Activated naive CD4-positive, alpha-beta T cell (primary cell): ENCODE results near the gene UBASH3A.
"Not testable (repeated sequence)": the region's sequence is repeated elsewhere in the genome, so short reads cannot be mapped to it uniquely, and the experiment has no call there.

Source experiments
- DNase-seq, 4 experiments: peaks; one replicate each; lab custom pipeline; 2025; lab: John Stamatoyannopoulos, UW

The UBASH3A gene

DNA sequence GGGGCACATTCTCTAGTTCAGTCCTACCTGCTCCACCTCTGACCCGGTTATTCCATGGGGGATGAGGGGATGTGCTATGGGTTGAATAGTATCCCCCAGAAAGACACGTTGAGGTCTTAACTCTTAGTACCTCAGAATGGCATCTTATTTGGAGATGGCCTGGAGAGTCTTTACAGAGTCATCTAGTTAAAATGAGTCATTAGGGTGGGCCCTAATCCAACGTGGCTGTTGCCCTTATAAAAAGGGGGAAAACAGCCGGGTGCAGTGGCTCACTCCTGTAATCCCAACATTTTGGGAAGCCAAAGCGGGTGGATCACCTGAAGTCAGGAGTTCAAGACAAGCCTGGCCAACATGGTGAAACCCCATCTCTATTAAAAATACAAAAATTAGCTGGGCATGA lies 13.5 kb upstream of the UBASH3A start:
- DNase-seq: no peak

DNA sequence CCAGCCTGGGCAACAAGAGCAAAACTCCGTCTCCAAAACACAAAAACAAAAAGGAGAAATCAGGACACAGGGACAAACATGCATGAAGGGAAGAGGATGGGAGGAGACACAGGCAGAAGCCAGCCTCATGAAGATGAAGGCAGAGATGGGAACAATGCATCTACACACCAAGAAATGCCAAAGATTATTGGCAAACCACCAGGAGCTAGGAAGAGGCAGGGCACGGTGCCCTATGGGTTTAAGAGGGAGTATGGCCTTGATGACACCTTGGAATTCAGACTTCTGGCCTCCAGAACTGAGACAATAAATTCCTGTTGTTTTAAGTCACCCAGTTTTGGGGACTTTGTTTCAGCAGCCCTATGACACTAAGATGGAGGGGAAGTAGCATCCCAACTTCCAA lies 13.0 kb upstream of the UBASH3A start:
- no peak for DNase-seq

DNA sequence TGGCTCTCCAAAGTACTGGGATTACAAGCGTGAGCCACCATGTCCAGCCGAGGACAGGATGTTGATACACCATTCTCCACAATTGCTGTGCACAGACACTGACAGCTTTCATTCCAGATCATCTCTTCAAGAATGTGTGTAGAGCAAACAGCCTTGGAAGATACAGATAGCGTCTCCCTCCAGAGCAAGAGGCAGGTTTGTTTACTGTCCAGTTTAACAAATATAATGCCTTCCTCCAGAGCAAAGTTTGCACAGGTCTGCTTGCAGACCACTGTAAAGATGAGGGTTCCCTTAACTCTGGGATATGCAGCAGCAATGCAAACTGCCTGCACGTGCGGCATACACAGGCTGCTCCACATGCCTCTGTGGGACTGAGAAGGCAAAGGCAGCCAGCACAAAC lies 12.4 kb upstream of the UBASH3A start:
- DNase-seq: no peak

DNA sequence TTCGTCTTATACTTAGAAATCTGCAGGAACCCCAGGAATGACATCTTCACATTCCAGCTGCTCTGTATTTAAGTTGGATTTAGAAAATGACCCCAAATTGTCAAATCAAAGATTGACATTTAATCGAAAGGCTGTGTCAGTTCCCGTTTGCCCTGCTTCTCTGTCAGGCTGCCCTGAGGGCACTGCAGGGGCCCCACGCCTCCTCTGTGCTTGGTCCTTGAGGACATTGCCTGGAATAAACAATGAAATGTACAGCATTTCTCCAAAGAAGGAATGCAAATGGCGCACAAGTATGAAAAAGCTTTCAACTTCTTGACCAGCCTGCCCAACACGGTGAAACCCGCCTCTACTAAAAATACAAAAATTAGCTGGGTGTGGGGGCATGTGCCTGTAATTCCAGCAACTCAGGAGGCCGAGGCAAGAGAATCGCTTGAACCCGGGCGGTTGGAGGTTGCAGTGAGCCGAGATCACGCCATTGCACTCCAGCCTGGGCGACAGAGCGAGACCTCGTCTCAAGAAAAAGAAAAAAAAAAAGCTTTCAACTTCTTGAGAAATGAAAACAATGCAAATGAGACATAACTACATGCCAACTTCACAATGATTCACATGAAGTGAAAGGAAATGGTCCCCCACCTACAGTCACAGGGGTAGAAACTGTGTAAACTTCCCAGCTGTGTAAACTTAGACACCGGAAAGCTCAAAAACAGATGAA lies 10.8 kb upstream of the UBASH3A start:
- no peak for DNase-seq

DNA sequence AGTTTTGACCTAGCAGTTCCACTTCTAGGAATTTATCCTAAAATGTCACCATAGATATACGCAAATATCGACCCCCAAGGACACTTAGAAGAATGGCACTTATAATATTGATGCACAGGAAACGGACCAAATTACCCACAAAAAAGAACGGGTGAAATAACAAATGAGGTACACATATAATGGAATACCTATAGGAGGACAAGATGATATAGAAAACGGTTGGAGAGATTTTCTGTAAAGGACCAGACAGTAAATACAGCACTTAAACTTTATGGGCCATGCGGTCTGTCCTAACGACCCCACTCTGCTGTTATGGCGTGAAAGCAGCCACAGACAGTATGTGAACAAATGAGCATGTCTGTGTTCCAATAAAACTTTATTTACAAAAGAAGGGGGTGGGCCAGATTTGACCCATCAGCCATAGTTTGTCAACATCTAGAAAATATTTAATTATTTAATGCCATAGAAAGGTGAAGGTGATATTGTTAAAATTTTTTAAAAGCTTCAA lies 10.2 kb upstream of the UBASH3A start:
- DNase-seq: no peak

DNA sequence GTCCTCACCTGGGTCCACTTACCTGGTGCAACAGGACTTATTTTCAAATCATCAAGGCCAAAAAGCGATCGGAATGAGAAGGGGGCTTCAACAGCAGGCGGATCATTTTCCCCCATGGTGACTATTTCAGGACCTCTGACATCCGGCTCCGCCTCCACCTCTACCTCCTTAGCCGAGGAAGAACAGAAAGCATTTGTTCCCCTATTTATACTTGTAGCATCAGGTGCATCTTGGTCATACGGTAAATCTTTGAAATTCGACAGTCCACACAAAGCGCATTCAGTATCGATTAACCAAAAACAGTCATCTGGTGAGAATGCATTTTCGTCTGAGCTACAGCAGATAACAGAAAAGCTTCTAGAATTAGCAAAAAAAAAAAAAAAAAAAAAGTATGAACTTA lies 8.4 kb upstream of the UBASH3A start:
- no peak for DNase-seq

DNA sequence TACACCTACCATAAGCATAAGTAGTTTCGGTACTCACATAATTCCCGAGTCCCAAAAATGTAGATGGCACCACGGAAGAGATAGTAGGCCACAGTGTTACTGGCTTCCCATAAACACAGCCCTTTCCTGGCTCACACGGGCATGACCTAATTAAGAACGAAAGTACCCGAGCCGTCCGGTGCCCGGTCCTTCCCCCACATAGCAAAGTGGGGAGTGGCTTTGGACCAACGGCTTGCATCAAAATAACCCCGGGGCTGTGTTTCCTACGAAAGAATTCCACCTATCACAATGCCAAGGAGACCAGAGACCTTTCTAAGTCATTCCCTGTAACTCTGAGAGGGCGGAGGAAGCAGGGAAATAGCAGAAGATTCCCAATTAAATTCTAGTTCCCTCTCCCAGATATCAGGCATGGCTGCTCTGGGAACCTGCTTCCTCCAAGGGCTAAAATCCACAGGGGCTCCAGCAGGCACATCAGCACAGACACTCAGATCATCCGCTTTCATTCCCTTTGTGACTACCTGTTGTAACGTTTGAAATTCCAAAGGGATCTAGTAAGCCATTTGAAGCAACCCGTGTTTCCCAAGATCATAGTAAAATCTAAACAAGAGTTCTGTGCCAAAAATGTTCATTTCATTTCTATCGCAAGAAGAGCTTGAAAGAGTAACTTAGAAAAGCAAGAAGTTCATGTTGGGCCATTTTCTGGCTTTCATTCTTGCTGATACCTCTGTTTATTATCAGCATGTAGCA lies 7.6 kb upstream of the UBASH3A start, which contains the start of gene TMPRSS3:
Gene TMPRSS3 (minus strand): TSS at position 148 of the 747 bp plus-strand sequence. CDS start 635 bp downstream, outside the sequence.
- no peak for DNase-seq

DNA sequence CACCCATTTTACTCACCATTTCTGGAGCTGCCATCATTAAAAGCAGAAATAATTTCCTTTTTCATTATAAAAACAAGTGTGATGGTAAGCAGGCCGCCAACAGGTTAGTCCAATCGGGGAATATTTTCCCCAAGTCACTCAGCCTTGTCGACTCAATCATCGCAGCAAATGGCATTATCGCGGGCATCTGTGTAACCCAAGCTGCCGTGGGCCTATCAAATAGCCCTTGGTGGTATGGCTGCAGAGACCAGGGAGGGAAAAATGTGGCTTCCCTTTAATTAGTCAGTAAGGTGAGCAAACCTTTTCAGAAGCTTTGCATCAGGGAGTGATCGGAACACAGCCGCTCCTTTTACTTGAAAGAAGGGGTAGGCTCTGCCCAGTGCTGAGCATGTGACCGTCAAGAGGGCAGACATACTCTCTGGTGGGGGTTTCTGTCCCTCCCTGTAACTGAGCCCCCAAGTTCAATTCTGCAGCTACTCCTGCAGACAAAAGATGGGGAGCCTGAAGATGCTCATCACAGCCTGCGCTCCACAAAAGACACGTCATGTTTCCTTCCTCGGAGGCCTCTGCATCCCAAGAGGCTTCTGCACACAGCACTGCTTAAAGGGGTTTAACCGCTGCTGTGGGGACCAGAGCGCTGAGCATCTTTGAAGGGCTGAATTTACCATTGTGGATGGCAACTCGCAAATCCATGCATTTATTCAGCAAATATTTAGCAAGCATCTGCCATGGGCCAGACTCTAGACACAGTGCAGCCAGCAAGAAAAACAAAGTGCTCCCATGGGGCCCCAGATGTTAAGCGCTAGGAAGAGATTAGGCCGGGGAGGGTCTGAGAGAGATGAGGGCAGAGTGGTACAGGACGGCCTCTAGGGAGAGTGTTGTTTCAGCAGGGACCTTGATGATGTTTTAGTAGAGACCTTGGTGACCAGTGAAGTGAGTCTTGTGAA lies 6.6 kb upstream of the UBASH3A start:
- DNase-seq: no peak

DNA sequence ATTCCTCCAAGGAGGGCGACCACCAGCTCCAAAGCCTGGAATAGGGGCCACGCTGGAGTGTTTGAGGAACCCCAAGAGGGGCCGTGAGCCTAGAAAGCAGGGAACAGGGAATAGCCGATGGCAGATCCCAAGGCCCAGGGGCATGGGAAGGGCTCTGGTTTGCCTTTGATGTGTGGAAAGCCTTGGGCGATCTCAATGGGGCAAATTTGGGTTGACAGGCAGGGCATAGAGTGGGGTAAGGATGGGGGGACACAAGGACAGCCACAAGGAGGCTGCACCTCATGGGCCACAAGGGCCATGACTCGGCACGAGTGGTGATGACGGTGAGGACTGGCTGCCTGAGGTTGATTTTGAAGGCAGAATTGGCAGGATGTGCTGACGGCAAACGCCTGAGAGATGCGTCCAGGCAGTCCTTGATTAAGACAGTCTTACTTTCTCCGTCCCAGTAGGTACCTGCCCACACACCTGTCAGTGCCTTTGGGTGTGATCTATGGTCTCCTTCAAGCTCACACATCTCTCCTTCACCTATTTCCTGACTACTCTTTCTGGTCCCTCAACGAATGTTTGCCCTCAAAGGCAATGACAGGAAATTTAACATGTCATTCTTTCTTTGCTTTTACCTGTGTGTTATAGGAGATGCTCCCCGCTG lies 5.8 kb upstream of the UBASH3A start:
- no peak for DNase-seq

DNA sequence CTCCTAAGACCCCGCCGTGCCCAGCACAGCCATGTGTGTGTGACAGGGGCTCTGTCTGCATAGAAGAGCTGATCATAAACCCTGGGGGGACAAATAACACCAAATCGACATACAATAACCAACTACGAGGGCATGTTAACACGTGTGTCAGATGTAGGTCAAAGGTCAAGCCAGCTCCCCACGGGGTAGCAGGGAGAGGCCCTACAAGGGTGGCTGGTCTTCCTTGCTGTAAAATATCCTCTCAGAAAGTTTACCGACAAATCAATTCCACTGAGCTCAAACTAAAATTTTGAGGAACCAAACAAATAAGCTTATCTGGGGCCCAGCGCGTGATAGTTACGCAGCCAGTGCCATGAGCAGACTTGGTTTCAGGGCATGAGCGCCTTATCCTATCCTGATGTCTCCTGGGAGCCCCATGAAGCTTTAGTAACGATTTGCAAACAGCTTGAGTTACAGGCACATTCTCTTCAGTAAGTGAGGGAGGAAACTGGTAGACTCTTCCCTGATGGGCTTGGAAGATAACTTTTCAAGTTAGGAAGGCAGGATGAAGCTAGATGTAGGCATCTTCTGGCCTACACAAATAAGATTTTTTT lies 5.2 kb upstream of the UBASH3A start:
- DNase-seq: no peak

DNA sequence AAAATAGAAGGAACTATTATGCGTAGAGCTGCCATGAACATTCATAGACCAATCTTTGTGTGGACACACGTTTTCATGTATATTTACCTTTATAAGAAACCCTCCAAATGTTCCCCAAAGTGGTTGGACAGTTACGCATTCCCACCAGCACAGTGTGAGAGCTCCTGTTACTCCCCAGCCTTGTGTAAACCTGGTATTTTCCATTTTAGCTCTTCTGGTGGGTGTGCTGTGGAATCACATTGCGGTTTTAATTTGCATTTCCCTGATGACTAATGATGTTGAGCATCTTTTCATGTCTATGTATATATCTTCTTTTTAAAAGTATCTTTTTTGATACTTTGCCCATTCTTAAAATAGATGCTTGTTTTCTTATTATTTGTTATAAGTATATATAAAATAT lies 3.2 kb upstream of the UBASH3A start:
- no peak for DNase-seq

DNA sequence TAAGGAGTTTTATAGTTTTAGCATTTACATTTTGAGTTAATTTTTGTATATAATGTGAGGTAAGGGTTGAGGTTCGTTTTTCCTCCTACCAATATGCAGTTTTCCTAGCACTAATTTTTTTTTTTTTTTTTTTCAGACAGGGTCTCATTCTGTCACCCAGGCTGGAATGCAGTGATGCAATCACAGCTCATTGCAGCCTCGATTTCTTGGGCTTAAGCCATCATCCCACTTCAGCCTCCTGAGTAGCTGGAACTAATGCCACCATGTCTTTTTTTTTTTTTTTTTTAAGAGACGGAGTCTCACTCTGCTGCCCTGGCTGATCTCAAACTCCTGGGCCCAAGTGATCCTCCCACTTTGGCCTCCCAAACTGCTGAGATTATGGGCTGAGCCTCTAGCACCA lies 2.5 kb upstream of the UBASH3A start:
- DNase-seq: no peak

DNA sequence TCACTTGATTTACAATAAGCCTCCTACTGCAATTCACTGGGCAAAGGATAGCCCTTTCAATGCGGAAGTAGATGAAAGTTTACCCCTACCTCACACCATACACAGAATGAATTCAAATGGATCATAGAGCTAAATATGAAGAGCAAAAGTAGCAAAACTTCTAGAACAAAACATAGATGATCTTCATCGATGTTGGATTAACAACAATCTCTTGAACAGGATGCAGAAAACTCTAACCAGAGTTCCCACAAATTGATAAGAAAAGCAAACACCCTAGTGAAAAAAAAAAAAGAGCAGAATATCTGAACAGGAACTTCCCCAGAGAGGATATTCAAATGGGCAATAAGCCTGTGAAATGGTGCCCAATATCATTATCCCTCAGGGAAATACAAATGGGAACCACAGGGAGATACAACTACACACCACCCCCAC lies 1.9 kb upstream of the UBASH3A start:
- no peak for DNase-seq

DNA sequence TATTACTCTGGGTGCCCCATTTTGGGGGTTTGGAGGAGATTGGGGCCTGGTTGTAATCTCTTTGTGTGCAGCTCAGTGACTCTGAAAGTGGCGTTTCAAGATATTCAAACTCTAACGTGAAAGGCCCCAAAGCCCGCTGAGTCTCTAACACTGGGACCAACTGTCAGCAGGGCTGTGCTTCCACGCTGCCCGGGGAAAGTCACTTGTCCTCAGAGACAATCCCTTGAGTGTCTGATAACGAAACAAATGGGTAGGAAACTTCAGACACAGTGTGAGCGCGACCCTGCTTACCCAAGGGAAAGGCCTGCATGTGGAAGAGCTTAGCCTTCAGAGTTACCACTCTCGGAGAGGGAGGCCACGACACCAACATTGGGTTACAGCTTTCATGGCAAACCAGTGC lies 837 bp downstream of the UBASH3A start:
- DNase-seq: no peak

DNA sequence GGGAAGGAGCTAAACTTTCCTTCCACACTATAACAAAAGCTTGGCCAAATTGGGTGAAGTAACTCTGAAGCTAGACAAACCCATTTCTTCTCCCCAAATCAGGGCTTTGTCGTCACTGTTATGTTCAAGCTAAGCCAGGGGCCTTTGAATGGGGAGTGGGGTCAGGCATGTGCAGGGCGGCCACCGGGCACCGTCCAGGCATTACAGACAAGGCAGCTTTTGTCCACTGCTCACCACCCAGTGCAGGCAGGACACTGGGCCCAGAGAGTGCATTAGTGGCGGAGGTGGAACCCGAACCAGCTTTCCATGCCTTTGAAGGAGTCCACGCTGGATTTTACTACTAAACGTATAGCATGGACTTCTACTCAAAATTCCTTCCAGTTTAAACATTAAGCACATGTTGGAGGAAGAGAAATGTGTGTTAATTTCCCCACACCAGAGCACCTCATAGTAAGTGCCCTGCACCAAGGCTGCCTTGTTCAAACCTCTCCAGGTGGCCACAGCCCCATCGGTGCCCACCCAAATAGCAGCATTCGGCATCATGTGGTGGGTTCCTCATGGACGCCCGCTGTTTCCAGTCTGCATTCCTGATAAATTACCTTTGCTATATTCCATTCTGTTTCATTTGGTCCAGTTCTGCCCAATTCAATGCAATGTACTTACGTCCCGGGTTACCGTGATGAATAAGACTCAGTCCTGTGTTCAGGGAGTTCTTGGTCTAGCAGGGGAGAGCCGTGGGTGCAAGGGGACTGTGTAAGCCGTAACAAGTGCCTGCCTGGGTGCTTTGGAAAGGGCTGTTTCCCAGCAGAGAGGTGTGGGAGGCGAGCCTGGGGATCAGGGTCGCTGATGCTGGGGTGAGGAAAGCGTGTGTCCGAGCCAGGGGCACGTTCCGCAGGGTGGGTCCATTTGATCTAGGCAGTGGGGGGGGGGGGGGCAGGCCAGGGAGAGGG lies 1.6 kb downstream of the UBASH3A start:
- no peak for DNase-seq

DNA sequence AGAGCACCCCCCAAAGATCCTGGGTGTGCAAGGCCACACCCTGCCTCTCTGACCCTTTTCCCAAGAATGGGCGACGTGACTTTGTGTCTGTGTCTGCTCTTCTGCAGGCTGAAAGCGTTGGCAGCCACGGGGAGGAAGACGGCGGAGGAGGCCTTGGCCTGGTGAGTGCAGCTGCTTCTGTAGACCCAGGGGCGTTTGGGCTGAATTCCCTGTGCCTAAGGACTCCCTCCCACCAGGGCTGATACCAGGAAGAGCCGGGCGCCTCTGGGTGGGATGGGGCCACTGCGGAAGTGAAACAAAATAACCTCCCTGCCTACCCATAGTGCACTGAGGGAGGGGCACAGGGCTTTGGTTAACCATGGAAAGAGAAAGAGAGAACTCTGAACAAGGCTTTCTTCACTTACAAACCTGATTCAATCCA lies 2.5 kb downstream of the UBASH3A start:
- DNase-seq: no peak

DNA sequence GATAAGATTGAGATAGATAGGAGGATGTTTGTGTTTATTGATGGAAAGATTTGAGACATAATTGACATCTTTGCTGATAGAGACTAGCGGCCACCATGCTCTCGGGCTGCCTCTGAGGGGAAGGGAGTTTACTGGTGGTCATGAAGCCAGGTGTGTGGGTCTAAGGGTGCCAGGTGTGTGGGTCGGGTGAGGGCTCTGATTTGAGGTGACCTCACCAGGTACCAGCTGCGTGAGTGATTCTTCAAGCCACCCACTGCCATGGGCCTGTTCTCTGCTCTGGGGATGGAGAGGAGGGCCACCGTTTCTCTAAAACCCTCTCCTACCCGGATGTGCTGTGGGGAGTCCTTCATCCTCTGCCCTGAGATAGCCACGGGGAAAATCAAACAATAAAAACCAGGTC lies 3.2 kb downstream of the UBASH3A start:
- DNase-seq: no peak

DNA sequence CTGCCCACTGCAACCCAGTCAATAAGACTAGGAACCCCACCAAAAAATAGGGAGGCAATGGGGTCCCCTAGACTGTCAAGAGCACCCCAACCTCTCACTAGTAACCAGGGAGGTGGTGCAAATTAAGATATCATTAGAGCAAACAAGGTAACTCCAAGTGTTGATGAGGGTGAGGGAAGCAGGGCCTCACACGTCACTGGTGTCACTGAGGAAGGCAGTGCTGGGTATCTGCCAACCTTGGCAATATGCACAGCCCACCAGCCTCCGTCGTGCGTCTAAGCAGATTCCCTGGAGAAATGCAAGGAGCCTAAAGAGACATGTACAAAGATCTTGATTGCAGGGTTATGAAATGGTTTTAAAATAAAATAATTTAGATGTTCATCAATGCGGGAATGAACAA lies 3.8 kb downstream of the UBASH3A start:
- DNase-seq: no peak

DNA sequence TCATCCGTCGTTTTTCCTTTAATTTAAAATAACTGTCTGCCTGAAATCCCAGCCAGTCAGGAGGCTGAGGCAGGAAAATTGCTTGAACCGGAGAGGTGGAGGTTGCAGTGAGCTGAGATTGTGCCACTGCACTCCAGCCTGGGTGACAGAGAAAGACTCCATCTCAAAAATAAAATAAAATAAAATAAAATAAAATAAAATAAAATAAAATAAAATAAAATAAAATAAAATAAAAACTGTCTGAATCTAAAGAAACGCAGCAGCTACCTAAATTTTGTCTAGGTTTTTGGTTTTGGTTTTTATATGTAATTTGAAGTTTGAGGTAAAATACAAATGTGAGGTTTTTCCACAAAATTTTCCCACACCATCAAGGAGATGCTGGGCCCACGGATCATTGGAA lies 5.0 kb downstream of the UBASH3A start:
- not testable (repeated sequence) for DNase-seq

DNA sequence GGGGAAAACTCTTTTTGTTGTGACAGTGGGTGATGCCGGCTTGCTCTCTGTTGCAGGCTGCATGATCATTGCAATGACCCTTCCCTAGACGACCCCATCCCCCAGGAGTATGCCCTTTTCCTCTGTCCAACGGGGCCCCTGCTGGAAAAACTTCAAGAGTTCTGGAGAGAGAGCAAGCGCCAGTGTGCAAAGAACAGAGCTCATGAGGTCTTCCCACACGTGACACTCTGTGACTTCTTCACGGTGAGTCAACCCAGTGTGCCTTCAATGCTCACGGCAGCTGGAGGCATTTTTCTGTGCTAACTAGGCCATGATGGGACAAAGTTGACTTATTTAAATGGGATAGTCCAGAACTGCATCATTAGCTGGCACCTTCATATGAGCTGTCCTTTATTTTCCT lies 5.7 kb downstream of the UBASH3A start:
- DNase-seq: no peak
